Astrocyte of the spinal cord (primary cell): ENCODE measurements around the gene ANKHD1.
A peak's percentile ranks its signal among the peaks of the same experiment; 100 is the strongest.

Experiments
- DNase-seq: peaks from one replicate; pipeline ENCODE4 v3.0.0; 2011; ENCODE audit warnings: low read depth, low spot score
- H3K4me3 ChIP-seq: 2 replicates; pipeline ENCODE4 v1.5.1; 2011; ENCODE audit warnings: low read depth, mild to moderate bottlenecking, low read length, moderate library complexity
- CTCF ChIP-seq: IDR thresholded peaks from 2 replicates; pipeline ENCODE4 v1.5.1; 2012; ENCODE audit warnings: low read depth, mild to moderate bottlenecking, low read length, inconsistent platforms
- in situ Hi-C: cut with HindIII; loops from 2 replicates; pipeline ENCODE4 v1.10.0; 2017; ENCODE audit warnings: low sequenced_read_pairs

Gene ANKHD1

GRCh38 chr5:140403613-140404012 lies 2.0 kb downstream of the ANKHD1 start:
- H3K4me3 ChIP-seq: no peak overlapping the region
- no peak for DNase-seq
- no peak for TF ChIP-seq CTCF
- in situ Hi-C loops: no loop called here

GRCh38 chr5:140408750-140409241 lies 7.2 kb downstream of the ANKHD1 start:
- no peak for TF ChIP-seq CTCF
- in situ Hi-C loops: no loop called here

GRCh38 chr5:140413230-140413629 lies 11.6 kb downstream of the ANKHD1 start:
- no peak overlapping the region for H3K4me3 ChIP-seq
- DNase-seq: no peak
- in situ Hi-C loops: no loop called here
- no peak for TF ChIP-seq CTCF

More at GRCh38 chr5:140408750-140409241, 7.2 kb downstream of the ANKHD1 start:
- DNase-seq: no peak
- no peak overlapping the region for H3K4me3 ChIP-seq

- no peak overlapping the region for H3K4me3 ChIP-seq
- no peak for DNase-seq
- TF ChIP-seq CTCF: no peak
- in situ Hi-C loops: no loop called here
Measured at GRCh38 chr5:140417235-140417634, 15.6 kb downstream of the ANKHD1 start.

GRCh38 chr5:140418862-140419520 lies 17.4 kb downstream of the ANKHD1 start:
- no peak for TF ChIP-seq CTCF
- in situ Hi-C loops: no loop called here
- peak; percentile 3 for DNase-seq
- no peak overlapping the region for H3K4me3 ChIP-seq

- TF ChIP-seq CTCF: no peak
- in situ Hi-C loops: no loop called here
- no peak for DNase-seq
- H3K4me3 ChIP-seq: no peak overlapping the region
Measured at GRCh38 chr5:140420226-140420570, 18.6 kb downstream of the ANKHD1 start.
